GM21786 (cell line): ENCODE measurements around the gene CXCR6.

Experiments used
- ATAC-seq: cut with Tn5 transposase; IDR thresholded peaks from one replicate; pipeline ENCODE4 v1.9.1; 2021; ENCODE audit not compliant: unreplicated experiment

CXCR6 gene

GRCh38 chr3:45921158-45922038, 21.9 kb upstream of the CXCR6 start:
- no peak for ATAC-seq

GRCh38 chr3:45922039-45922326, 21.3 kb upstream of the CXCR6 start:
- ATAC-seq: no peak

GRCh38 chr3:45922950-45923590, 20.2 kb upstream of the CXCR6 start:
- ATAC-seq: no peak

- no peak for ATAC-seq
These were observed 19.5 kb upstream of the CXCR6 start for GRCh38 chr3:45923755-45924154.

GRCh38 chr3:45927881-45928280, 15.4 kb upstream of the CXCR6 start:
- no peak for ATAC-seq

GRCh38 chr3:45929042-45929679, 14.1 kb upstream of the CXCR6 start:
- no peak for ATAC-seq

DNA sequence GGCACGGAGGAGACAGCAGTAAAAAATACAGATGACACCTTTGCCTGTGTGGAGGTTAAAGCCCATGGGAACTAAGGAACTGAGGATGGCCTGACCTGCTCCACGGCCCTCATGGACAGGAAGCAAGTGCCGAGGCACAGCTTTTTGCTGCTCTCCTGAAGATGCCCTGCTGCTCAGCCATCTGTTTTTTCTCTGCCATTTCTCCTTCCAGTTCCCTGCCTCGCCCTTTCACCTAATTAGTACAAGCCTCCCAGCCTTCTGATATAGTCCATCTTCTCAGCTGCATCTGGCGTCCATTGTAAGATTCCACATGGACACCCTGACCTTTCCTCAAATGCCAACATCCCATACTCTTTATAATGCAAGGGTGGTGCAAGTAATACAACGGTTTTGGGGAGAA, 11.8 kb upstream of the CXCR6 start:
- ATAC-seq: no peak

- ATAC-seq: no peak
These were observed 11.2 kb upstream of the CXCR6 start for GRCh38 chr3:45932112-45932511.

DNA sequence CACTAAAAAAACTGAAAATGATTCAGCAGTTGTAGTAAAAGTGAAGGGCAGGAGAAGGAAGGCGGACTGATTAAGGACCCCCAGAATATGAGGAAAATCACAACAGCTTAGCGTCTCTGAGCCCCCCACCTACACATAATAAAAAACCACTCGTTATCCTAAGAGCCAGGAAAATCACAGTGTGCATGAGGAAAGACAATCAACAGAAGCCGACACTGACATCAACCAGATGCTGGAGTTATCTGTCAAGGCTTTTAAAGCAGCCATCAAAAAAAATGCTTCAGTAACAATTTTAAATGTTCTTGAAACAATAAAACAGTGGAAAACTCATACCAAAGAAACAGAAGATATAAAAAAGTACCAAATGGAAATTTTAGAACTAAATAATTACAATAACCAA, 9.7 kb upstream of the CXCR6 start:
- no peak for ATAC-seq

DNA sequence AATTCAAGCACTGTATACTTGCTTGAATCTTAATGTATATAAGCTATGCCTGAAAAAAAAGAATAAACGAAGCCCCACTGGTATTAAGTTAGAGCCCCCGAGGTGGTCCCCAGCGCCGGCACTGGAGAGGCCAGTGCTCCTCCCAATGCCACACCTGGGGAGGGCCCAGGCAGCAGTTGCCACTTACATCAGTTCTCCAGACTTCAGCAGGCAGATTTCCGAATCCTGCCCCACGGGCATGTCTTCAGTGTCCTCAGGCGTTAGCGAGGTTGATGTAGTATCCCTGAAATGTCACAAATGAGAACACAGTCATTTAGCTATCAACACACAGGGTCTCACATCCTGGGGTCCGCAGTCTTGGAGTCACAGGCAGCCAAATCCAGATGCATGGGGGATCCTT, 7.0 kb upstream of the CXCR6 start:
- no peak for ATAC-seq

DNA sequence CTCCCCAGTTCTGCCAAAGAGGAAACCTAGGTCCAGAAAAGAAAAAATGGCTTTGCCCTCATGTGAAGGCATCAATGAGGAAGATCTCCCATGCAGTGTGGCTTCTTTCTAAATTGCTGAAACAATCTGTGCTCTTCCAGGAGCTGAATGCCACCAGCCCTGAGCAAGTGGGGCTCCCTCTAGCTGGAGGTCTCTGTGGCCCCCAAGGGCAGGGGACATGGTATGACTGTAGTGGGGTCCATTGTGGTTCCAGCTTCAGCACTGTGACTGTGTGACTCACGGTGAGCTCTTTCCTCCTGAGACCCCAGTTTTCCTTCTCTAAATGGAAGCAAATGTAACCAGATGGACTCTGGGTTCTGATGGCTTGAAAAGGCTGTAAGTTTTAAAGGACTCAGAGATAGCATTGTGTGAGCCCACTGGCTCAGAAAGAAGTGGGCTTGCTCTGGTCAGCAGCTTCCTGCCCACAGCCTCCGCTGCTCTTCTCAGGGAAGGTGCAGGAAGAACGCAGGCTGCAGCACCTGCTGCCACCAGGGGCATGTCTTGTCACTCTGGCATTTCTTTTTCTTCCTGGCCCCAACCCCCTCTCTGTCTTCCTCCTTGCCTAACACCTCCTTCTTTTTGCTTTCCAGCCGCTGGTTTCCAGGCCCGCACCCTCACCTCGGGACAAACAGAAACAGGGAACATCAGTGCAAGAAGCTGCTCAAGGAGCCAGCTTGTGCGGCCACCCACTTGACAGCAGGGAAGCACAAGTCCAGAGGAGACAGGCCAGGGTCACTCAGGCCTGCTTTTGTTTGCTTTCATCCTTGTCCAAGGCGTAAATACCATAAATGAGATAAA, 5.8 kb upstream of the CXCR6 start:
- ATAC-seq: no peak

DNA sequence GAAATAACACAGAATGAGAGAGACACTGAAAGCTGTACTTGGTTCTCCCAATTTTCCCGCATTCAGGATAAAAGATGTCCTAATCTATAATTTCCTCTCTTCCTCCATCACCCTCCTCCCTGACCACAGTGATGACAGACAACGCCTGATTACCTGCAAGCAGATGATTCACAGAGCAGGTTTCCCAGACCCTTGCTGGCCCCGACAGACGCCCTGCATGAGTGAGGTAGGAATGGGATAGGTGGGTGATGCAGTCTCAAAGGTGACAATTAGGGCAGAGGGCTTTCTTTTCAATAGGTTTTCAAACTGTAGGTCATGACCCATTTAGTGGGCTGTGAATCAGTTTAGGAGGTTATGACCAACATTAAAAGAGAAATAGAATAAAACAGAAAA, 5.2 kb upstream of the CXCR6 start:
- no peak for ATAC-seq

GRCh38 chr3:45938864-45939263, 4.4 kb upstream of the CXCR6 start:
- ATAC-seq: no peak

DNA sequence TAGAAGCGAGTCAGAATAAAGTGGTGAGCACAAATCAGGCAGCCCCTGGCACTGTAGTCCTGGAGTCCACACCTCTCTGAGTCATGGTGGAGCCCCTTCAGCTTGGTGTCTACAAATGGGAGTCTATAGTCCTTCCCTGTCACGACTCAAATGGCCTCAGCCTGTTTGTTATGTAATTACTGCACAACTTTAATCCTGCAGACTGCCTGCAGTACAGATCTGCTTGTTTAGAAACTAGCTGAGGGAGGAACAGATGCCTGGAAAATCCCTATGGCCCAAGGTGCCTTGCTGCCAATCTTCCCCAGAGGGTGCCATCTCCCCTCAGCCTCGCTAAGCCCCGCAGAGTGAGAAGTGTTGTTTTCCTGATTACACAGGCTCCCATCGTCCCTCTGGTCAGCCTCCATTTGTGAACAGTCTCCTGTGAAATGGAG, 3.9 kb upstream of the CXCR6 start:
- no peak for ATAC-seq

DNA sequence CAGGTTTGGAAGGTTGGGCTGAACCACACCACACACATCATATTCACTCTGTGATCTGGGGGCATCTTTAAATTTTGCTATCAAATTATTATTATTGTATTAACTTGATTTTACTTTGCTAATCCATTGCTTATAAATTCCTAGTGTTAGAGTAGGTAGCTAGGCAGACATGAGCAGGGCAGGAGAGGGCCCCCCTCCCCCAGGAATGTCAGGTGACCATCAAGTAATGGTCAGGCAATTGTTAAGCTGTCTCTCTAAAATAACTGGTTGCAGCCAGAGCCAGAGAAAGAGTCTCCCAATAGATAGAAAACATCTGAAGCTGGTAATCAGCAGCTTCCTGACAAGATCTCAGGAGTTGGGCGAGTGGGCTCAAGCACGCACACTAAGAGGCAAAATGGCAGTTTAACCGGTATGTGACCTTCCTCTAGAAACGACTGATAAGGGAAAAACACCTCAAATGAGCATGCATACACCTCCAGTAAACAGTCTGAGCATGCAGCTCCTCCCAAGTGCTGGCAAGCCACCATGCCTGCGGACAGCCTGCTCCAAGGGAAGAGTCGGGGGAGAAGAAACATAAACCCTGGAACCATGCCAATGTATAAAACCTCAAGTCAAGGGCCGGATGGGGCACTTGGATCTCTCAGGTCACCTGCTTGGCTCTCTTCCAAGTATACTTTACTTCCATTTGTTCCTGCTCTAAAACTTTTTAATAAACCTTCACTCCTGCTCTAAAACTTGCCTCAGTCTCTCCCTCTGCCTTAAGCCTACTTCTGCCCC, 3.1 kb upstream of the CXCR6 start:
- no peak for ATAC-seq

DNA sequence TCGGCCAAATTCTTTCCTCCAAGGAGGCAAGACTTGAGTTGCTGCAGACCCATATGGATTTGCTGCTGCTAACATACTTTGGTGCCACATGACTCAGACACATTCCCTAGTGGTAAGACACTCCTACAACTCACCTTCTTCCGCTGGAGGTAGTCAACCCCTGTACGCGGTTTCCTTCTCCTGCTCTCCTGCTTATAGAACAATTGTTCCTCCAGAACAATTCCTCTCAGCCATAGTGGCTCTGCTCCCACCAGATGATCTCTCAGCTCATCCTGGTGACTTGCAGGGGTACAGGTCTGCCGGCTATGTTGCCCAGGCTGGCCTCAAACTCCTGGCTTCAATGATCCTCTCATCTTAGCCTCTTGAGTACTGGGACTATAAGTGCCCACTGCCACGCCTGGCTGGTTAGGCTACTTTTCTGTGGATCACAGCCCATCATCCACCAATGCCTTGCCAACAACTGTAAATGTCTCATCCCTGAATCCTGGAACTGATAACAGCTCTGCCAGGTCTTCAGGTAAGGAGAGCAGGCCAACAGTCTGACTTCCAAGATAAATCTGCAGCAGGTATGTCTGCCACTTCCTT, 2.4 kb upstream of the CXCR6 start:
- ATAC-seq: no peak

DNA sequence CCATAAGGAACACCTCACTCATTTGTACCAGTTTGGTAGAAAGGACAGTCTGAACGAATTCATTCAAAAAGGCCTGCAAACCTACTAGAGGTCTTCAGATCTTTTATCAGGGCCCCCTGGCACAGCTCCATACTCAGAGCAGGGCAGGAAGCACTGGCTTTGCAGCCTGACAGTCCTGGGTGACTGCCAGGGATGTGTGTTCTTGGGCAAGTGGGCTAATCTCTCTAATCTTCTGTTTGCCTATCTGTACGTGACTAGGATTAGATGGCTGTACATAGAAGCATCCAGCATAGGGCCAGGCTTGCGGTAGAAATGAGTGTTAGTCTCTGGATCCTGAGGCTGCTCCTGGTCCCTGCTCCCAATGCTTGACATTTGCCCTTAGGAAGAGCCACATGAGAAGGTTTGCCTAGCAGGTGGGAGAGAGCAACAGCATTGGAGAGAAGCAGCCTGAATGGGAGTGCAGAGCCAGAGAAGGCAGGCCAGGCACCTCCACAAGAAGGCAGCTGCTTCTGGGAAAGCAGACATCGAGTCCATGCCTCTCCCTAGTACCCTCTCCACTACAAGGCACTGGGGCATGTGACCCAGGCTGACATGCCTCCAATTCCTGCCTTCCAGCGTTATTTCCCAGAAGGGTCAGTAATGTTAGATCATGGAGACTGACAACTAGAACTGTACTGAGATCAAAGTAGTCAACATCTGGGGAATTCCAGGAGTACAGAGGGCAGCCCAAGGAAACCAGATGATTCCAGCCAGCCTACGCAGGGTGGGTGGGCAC, 1.0 kb upstream of the CXCR6 start:
- no peak for ATAC-seq

DNA sequence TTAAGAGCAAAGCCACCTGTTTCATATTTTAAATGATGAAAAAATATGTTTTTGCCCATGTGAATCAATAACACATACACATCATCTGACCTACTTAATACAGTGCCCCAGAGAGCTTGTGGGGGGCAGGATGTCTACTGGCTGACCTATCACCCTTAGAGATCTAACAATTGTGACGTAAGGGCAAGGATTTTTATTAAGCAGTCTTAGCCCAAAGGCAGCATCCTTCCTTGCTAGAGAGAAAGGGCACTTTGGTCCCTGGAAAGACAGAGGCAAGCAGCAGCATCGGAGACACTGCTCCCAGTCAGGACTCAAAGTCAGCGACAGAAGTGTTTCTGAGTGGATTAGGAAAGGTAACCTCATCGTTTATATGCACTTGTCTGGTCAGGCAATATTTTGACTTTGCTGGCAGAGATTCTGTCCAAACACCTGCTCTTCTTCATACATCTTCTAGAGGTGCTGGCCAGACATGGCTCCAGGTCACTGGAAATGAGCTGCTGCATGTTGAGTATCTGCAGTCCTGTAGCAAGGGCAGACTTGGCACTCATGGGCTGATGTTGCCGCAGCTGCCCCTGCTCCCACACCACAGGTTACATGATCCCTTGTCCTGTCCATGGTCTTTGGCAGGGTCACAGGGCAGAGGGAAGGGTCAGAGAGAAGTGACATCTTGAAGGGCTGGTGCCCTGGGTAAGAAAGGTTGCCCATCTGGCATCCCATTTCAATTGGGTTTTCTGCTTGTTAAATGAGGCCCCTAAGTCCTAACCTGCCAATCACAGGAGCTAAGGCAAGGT, 1.8 kb downstream of the CXCR6 start:
- no peak for ATAC-seq

DNA sequence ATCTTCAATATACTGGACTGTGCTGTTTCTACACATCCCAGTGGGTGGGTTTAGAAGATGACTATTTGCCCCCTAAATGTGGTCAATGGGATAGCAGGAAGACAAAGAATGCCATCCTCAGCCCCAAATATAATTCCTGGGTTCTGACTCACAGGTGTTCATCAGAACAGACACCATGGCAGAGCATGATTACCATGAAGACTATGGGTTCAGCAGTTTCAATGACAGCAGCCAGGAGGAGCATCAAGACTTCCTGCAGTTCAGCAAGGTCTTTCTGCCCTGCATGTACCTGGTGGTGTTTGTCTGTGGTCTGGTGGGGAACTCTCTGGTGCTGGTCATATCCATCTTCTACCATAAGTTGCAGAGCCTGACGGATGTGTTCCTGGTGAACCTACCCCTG, 3.0 kb downstream of the CXCR6 start:
- no peak for ATAC-seq
